Endothelial cell (in vitro differentiated cells): ENCODE data around the gene DCAF15. TPM values are rescaled to one million over a fixed set of nuclear protein-coding genes. Genes with fewer than 3 reads are reported as not detected.

Experiments
- DNase-seq: peaks from one replicate; pipeline ENCODE4 v3.0.0; 2021; ENCODE audit warnings: low spot score
- H3K27ac Mint-ChIP-seq: one replicate; pipeline ENCODE4 v1.8.0; 2021; ENCODE audit warnings: mixed read lengths, inconsistent platforms; ENCODE audit not compliant: unreplicated experiment
- H3K27me3 Mint-ChIP-seq: one replicate; pipeline ENCODE4 v1.8.0; 2021; ENCODE audit warnings: mild to moderate bottlenecking, moderate library complexity, mixed read lengths, inconsistent platforms; ENCODE audit not compliant: unreplicated experiment
- H3K36me3 Mint-ChIP-seq: one replicate; pipeline ENCODE4 v1.8.0; 2021; ENCODE audit warnings: mild to moderate bottlenecking, low read depth, mixed read lengths, inconsistent platforms; ENCODE audit not compliant: unreplicated experiment
- H3K4me1 Mint-ChIP-seq: one replicate; pipeline ENCODE4 v1.8.0; 2021; ENCODE audit warnings: mild to moderate bottlenecking, mixed read lengths, inconsistent platforms; ENCODE audit not compliant: unreplicated experiment
- H3K4me3 Mint-ChIP-seq: one replicate; pipeline ENCODE4 v1.8.0; 2021; ENCODE audit warnings: mild to moderate bottlenecking, mixed read lengths, inconsistent platforms; ENCODE audit not compliant: unreplicated experiment
- H3K9me3 Mint-ChIP-seq: one replicate; pipeline ENCODE4 v1.8.0; 2021; ENCODE audit warnings: mixed read lengths, inconsistent platforms; ENCODE audit not compliant: unreplicated experiment
- CTCF ChIP-seq: fragments of 200-600 bp; sonication (generic); IDR thresholded peaks from one replicate; pipeline ENCODE4 v1.5.0; 2021; ENCODE audit warnings: antibody characterized with exemption; ENCODE audit not compliant: unreplicated experiment
- total RNA-seq: library from RNA; stranded (reverse); fragmentation: NEBNext Ultra II Directional; extraction: Animal tissue kit (Norgen Biotek cat#: 25700); gene quantifications from one replicate; pipeline ENCODE4 v1.2.1, GENCODE V29; 2021; ENCODE audit not compliant: unreplicated experiment

DCAF15 gene
- total RNA-seq, 1 donor from 2014 or later: 53.0 TPM

GRCh38 chr19:13906910-13907309, 45.4 kb upstream of the DCAF15 start:
- peaks cover 8% of the 10 kb centered on the region for H3K27me3 Mint-ChIP-seq
- H3K27ac Mint-ChIP-seq: no peak overlapping the region
- TF ChIP-seq CTCF: no peak
- no peaks in the 10 kb centered on the region for H3K9me3 Mint-ChIP-seq
- peak overlapping the region; percentile 57 for H3K4me3 Mint-ChIP-seq
- peaks cover 4% of the 10 kb centered on the region for H3K36me3 Mint-ChIP-seq
- no peaks in the 10 kb centered on the region for H3K4me1 Mint-ChIP-seq
- no peak for DNase-seq

GRCh38 chr19:13908674-13909073, 43.6 kb upstream of the DCAF15 start:
- H3K27me3 Mint-ChIP-seq: peaks cover 8% of the 10 kb centered on the region
- H3K4me3 Mint-ChIP-seq: no peak overlapping the region
- peaks cover 8% of the 10 kb centered on the region for H3K36me3 Mint-ChIP-seq
- TF ChIP-seq CTCF: no peak
- H3K4me1 Mint-ChIP-seq: no peaks in the 10 kb centered on the region
- DNase-seq: no peak
- no peak overlapping the region for H3K27ac Mint-ChIP-seq
- no peaks in the 10 kb centered on the region for H3K9me3 Mint-ChIP-seq

GRCh38 chr19:13909430-13909829, 42.9 kb upstream of the DCAF15 start:
- no peak overlapping the region for H3K27ac Mint-ChIP-seq
- peaks cover 8% of the 10 kb centered on the region for H3K36me3 Mint-ChIP-seq
- peaks cover 8% of the 10 kb centered on the region for H3K27me3 Mint-ChIP-seq
- H3K4me3 Mint-ChIP-seq: no peak overlapping the region
- DNase-seq: no peak
- H3K9me3 Mint-ChIP-seq: no peaks in the 10 kb centered on the region
- no peaks in the 10 kb centered on the region for H3K4me1 Mint-ChIP-seq
- no peak for TF ChIP-seq CTCF

- TF ChIP-seq CTCF: no peak
- no peak for DNase-seq
- no peak overlapping the region for H3K27ac Mint-ChIP-seq
- H3K4me3 Mint-ChIP-seq: no peak overlapping the region
- H3K9me3 Mint-ChIP-seq: no peaks in the 10 kb centered on the region
- H3K36me3 Mint-ChIP-seq: peaks cover 11% of the 10 kb centered on the region
- peaks cover 2% of the 10 kb centered on the region for H3K27me3 Mint-ChIP-seq
- H3K4me1 Mint-ChIP-seq: no peaks in the 10 kb centered on the region
Observed at GRCh38 chr19:13913352-13913751, 39.0 kb upstream of the DCAF15 start.

GRCh38 chr19:13914777-13915176, 37.5 kb upstream of the DCAF15 start:
- H3K4me3 Mint-ChIP-seq: no peak overlapping the region
- H3K4me1 Mint-ChIP-seq: no peaks in the 10 kb centered on the region
- no peak for TF ChIP-seq CTCF
- peaks cover 2% of the 10 kb centered on the region for H3K27me3 Mint-ChIP-seq
- H3K9me3 Mint-ChIP-seq: no peaks in the 10 kb centered on the region
- H3K36me3 Mint-ChIP-seq: peaks cover 9% of the 10 kb centered on the region
- DNase-seq: no peak
- H3K27ac Mint-ChIP-seq: no peak overlapping the region
